ENCODE data around the gene ZSCAN31.
A peak's percentile ranks its signal among the peaks of the same experiment; 100 is the strongest.
"Not testable (repeated sequence)": the region's sequence is repeated elsewhere in the genome, so short reads cannot be mapped to it uniquely, and the experiment has no call there.

Gene ZSCAN31

DNA sequence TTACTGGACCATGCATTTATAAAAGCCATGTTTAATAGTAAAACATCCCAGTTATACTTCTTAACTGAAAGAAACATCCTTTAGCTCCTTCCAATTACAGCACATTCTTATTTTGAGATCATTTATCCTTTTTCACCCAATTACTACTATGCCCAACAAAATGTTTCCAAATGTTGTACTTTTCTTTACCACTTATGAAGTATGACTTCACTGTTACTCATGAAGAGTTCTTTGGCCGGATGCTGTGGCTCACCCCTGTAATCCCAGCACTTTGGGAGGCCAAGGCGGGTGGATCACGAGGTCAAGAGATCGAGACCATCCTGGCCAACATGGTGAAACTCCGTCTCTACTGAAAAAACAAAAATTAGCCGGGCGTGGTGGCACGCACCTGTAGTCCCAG is 18.1 kb downstream of the ZSCAN31 start:
- DNase-seq (ENCODE audit: low read depth) = peak; percentile 14

DNA sequence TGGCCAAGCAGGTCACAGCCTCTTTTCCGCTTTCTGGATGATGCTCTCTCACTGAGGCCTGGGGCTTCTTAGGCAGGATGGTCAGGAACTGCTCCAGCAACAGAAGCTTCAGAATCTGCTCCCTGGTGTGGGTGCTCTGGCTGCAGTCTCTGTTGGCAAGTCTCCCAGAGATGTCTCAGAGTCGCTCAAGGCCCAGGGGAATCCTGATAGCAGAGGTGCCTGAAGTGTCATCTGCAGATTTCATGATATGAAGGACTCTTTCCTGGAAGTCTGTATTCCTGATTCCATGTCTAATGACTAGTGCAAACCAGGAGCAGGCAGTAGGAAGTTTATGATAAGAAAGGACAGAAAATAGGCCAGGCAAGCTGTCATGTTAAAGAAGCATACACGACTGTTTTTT is 20.3 kb downstream of the ZSCAN31 start:
- peak; percentile 21 for DNase-seq (ENCODE audit: low read depth)

DNA sequence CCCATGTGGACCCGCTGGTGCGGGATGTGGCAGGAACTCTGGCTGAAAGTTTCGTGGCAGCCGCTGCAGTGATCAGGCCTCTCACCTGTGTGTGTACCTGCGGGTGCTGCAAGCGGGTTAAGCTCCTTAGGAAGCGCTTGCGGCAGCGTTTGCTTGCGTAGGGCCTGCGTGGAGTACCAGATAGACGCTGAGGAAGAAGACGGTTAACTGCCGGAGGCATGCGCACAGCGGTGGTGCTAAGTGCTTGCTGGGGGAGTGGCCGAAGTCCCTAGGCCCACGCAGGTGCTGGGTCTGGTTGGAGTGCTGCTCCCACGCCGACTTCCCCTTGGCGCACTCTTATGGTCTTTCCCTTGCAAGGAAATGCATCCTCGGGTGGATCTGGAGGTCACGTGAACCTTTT is 23.0 kb downstream of the ZSCAN31 start:
- DNase-seq (ENCODE audit: low read depth) = no peak

DNA sequence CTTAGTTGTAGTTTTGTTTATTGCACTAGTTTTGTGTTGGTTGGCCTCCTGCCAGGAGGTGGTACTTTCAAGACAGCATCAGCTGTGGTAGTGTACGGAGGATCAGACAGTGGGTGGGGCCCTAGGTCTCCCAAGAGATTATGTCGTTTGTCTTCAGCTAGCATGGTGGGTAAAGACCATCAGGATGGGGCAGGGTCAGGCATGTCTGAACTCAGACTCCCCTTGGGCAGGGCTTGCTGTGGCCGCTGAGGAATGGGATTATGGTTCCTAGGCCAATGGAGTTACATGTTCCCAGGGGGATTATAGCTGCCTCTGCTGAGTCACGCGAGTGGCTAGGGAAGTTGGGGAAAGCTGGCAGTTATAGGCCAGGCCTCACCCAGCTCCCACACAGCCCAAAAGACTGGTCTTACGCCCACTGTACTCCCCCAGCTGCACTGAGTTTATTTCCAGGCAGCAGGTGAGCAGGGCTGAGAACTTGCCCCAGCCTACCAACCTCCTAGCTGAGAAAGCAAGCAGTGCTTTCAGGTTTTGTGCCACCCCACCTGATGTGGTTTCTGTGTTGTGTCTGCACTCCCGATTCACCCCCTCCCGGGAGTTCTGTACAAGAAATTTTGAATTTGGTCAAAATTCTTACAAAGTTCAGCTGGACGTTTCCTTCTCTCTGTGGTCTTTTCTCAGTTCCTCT is 24.7 kb downstream of the ZSCAN31 start:
- peak; percentile 8 for DNase-seq (ENCODE audit: low read depth)

DNA sequence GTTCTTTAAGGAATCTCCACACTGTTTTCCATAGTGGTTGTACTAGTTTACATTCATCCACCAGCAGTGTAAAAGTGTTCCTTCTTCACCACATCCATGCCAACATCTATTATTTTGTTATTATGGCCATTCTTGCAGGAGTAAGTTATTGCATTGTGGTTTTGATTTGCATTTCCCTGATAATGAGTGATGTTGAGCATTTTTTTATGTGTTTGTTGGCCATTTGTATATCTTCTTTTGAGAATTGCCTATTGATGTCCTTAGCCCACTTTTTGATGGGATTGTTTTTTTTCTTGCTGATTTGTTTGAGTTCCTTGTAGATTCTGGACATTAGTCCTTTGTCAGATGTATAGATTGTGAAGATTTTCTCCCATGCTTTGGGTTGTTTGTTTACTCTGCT is 29.6 kb downstream of the ZSCAN31 start:
- not testable (repeated sequence) for DNase-seq (ENCODE audit: low read depth)

DNA sequence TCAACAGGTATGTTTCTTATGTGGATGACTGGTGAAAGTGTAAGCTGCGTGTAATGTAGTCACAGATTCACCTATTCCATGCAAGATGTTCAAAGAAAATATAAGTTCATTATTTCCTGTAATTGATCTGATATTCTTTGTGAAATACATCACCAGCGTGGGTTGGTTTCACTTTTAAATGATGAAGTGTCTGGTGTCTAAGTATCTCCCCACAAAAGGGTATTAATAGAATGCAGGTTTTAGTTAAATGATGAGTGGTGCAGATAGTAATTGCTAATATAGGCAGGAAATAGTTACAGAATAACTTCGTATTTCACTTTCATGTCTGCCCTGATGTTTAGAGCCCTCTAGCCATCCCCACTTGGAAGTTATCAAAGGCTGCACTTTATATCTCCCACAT is 32.4 kb downstream of the ZSCAN31 start:
- no peak for DNase-seq (ENCODE audit: low read depth)

DNA sequence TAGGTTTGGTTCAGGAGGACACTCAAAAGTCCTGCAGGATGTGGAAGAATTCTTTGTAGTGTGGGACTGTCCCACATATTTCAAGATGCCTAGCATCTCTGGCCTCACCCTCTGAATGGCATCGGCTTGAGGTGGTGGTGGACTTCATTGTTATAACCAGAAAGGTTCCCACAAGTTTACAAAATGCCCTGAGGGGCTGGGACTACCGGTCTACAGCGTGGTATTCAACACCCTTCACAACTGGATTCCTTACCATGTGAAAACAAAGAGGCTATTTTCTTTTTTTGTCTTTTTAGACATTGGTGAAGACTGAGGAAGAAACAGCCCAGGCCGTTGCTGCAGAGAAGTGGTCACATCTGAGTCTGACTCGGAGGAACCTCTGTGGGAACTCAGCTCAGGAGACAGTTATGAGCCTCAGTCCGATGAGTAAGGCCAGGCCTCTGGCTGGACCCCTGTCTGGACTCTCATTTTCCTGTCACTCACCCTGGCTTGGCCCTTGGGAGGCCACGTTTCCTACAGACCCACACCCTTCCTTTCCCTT is 39.4 kb downstream of the ZSCAN31 start:
- DNase-seq (ENCODE audit: low read depth) = peak; percentile 4

DNA sequence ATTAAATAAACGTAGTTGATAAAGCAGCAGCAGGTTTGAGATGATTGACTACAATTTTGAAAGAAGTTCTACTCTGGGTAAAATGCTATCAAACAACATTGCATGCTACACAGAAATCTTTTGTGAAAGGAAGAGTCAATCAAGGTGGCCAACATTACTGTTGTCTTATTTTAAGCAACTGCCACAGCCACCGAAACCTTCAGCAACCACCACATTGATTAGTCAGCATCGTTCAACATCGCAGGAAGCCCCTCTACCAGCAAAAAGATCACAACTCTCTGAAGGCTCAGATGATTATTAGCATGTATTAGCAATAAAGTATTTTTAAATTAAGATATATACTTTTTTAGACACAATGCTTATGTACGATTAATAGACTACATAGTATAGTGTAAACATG is 40.6 kb downstream of the ZSCAN31 start:
- DNase-seq (ENCODE audit: low read depth) = no peak

DNA sequence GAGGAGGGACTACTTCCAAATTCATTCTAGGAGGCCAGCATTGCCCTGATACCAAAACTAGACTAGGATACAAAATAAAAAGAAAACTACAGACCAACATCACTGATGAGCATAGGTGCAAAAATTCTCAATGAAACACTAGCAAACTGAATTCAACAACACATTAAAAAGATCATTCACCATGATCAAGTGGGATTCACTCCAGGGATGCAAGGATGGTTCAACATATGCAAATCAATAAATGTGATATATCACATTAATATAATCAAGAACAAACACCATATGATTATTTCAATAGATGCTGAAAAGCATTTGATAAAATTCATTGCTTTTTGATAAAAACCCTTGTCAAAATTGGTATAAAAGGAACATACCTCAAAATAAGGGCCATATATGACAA is 44.4 kb downstream of the ZSCAN31 start:
- DNase-seq (ENCODE audit: low read depth) = no peak

DNA sequence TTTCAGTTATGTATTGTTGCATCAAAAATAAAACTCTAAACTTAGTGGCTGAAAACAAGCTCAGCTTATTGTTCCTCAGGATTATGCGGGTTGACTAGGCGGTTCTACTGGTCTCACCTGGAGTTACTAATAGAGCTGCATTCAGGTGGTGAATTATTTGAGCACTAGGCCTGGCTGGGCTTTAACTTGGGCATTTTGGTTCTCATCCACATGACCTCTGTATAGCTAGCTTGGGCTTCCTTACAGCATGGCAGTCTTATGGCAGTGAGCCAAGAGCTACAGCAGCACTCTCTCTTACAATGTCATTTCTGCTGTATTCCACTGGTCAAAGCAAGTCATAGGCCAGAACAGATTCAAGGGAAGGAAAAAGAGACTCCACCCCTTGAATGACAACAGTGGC is 53.0 kb downstream of the ZSCAN31 start:
- no peak for DNase-seq (ENCODE audit: low read depth)

DNA sequence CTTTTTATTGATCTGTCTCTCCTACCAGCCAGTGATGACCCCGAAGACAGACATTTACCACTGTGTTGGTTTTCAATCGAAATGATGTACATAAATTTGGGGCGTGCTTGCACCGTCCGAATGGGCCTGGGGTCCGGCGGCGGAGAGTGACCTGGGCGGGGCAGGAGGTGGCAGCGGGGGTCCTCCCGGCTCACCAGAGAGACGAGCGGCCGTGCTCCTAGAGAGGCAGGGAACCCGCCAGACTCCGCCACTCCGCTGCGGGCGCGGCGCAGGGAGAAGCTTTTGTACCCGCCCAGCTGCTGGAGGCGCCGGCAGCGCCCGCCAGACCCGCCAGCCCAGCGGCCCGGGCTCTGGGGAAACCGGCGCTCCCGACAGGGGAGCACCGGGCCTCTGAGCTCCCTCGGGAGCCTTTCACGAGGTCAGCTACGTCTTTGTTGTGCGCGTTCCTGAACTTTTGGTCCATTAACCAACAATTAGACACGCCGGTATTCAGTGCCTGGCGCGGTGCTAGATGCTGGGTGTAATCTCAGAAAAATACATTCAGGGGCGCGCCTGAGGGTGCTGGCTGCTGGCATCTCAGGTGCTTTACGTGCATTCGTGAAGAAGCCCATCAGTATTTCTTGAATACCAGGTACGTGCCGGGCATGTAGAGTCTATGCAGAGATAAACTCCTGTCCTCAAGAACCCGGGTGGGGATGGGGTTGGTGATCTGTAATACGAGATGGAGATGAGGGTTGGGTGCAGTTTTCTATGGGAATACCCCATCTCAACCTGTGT is 54.5 kb downstream of the ZSCAN31 start, which contains the start of gene PGBD1:
Gene PGBD1 (plus strand): TSS at position 285 of the 777 bp plus-strand sequence. CDS start 2,242 bp downstream, outside the sequence.
- DNase-seq (ENCODE audit: low read depth) = peak; percentile 77

DNA sequence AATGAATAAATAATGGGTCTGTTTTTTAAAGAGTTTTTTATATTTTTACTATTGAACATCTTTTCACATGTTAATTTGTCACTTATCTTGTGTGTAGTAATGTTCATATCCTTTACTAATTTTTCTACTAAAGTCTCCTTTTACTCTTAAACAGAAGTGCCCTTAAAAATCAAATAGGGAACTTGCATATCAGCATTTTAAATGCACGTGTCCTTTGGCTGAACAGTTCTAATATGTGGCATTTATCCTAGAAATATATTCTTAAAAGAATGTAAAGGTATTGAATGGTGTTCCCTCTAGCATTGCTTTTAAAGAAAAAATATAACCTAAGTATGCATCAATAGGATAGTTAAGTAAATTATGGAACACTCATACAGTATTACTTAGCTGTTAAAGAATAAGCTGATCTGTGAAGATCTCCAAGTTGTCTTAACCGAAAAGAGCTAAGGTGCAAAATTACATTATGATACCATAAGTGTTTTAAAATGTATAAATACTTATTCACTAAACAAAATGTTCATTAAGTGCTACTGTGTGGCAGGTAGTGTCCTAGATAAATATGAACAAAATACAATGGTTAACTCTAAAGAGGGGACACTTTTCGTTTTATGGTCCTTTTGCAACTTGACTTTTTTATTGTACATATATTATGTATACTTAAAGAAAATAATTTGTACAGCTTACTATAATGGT is 55.2 kb downstream of the ZSCAN31 start:
- DNase-seq (ENCODE audit: low read depth) = no peak

DNA sequence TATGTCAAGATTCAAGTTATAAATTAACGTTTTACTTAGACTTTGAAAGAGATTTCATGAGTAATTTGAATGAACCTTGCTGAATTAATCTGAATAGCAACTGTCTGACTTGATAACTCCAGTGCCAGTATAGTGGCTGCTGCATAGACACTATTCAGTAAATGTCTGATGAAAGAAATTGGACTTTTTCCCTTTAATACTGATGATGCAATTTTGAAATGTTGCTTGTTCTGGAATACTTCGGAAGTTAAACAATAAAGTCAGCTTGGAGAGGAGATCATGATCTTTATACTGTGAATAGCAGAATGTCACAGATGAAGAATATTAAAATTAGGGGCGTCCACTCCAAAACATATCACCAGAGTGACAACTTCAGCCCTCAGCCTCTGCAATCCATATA is 58.2 kb downstream of the ZSCAN31 start:
- DNase-seq (ENCODE audit: low read depth) = no peak

DNA sequence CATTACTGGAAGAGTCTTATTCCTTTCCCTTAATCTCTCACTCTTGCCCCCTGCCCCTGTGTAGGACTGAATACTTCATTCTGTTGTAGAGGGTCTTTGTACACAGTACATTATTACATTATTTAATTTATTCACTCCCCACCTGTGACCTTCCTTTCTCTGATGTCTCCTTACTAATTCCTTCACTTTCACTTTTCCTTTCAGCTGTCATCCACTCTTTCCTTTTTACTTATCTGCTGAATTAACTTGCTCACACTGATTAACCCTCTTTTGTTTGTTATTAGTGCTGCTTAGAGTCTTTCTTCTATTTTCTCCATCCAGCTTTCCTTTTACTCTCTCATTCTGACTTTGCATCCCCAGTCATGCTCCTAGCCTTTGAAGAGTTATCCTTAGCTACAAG is 61.1 kb downstream of the ZSCAN31 start:
- no peak for DNase-seq (ENCODE audit: low read depth)

Data from iris pigment epithelial cell (primary cell).